GM18907 (cell line): ENCODE measurements around the gene U2AF2.

Source experiments
- ATAC-seq: cut with Tn5 transposase; IDR thresholded peaks from one replicate; pipeline ENCODE4 v1.9.1; 2021; ENCODE audit warnings: mild to moderate bottlenecking, moderate library complexity; ENCODE audit not compliant: unreplicated experiment

The U2AF2 gene

GRCh38 chr19:55687281-55688201 is 32.7 kb downstream of the U2AF2 start:
- ATAC-seq = no peak

GRCh38 chr19:55688422-55689218 is 33.8 kb downstream of the U2AF2 start:
- no peak for ATAC-seq

DNA sequence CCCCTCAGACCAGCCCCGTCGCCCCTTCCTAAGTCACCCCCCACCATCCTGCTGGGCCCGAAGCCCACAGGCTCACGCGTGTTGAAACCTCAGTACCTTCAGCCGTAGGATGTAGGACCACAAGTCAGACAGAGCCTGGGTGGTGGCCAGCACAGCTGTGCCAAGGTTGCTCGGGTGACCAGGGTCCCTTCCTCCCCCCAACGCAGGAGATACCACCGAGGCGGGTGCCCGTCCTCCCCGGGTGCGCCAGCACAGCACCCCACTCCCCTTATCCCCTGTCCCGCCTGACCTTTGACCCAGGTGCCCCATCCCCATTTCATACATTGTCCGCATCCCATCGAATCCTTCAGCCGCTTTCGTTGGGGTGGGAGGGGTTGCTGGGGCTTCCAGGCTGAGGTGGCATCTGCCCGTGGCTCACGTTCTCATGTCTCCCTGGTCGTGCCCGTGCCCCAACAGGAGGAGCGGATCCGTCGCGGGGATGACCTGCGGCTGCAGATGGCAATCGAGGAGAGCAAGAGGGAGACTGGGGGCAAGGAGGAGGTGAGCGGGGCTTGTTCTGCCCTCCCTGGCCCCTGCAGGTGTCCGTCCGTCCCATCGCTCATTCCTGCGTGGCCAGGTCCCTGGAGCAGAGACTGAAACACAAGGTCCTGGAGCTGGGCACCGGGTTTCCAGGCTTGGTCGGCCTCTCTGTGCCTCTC is 34.7 kb downstream of the U2AF2 start:
- no peak for ATAC-seq

DNA sequence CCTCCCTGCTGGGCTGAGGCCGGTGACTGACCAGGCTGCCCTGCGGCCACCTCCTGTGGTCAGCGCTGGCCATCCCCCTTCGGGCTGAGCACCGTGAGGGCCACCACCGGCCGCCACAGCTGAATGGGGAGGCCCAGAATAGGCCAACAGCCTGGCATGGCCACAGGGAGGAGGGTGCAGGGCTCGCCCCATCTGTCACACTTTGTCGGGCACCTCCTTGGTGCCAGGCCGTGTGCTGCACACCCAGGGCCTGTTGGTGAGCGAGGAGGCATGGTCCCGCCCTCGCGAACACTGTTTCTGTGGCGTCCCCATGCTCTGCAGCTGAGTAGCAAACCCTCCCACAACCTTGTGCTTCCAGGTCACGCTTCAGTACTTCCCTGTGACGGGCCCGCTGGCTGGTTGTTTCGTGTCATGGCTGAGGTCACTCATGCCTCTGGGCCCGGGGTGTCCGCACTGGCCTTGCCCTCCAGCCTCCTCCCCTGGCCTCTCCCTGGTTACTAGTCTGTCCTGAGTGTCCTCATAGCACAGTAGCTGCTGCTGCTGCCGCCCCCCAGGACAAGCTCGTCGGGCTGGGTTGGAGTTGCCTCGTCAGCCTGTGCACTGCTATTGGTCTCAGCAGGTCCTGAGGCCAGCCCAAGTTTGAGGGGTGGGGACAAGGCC is 35.4 kb downstream of the U2AF2 start:
- no peak for ATAC-seq

DNA sequence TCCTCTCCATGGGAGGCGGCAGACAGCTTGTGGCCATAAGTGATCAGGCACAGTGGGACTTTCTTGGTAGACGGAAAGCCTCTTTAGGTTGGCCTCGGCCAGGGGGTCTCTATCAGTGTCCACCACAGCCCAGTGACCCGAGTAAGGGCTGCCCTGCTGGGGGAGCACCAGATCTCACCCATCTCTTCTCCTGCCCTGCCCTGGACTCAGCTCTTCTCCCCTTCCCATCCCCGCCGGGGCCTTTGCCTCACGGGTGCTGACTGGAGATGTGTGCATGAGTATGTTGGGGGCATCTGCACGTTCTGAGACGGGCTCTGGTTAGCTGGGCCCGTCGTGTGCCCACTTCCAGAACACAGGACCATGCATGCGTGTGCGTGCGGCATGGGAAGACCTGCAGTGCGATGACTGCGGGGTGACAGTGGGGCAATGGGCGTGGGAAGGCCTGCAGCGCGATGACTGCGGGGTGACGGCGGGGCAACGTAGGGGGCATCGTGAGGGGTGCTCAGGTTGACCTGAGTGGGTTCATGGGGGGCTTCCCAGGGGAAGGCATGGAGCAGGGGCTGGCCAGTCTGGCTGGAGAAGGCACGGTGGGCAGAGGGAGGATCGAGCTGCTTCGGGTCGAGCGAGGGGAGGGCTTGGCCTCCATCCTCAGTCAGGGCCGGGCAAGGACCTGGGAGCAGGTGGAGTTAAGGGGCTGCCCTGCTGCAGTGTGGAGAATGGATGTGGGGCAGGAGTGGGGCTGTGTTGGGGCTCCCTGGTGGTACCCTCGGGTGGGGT is 36.1 kb downstream of the U2AF2 start:
- no peak for ATAC-seq

DNA sequence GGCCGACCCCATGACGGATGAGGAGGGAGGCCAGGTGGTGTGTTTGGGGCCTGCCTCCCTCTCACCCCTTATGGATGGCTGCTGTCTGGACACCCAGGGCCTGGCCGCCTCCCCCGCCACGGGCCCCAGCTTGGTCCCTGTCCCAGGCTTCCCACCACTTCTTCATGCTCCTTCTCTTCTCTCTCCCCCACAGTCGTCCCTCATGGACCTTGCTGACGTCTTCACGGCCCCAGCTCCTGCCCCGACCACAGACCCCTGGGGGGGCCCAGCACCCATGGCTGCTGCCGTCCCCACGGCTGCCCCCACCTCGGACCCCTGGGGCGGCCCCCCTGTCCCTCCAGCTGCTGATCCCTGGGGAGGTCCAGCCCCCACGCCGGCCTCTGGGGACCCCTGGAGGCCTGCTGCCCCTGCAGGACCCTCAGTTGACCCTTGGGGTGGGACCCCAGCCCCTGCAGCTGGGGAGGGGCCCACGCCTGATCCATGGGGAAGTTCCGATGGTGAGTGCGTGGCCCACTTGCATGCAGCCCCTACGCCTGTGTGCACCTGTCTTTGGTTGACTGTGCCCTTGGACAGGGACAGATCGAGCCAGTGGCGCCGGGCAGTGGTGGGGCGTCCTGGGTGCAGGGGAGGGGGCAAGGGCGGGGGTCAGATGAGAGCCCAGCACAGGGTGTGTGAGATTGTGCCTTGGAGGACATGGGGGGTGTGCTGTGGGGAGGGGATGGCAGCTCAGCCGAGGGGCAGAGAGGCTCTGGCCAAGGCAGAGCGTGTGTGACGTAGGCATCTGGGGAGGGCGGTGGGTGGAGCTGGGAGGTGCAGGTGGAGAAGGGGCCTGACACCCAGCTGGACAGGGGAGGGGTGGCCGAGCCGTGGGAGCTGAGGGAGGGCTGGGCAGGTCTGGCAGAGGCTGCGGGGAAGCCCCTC is 37.0 kb downstream of the U2AF2 start:
- ATAC-seq = no peak

- ATAC-seq = no peak
Observed at GRCh38 chr19:55692681-55693081, 37.8 kb downstream of the U2AF2 start.

- no peak for ATAC-seq
Observed at GRCh38 chr19:55693336-55693974, 38.6 kb downstream of the U2AF2 start.

GRCh38 chr19:55694241-55694655 is 39.4 kb downstream of the U2AF2 start:
- no peak for ATAC-seq

GRCh38 chr19:55694656-55695491 is 40.0 kb downstream of the U2AF2 start:
- no peak for ATAC-seq

DNA sequence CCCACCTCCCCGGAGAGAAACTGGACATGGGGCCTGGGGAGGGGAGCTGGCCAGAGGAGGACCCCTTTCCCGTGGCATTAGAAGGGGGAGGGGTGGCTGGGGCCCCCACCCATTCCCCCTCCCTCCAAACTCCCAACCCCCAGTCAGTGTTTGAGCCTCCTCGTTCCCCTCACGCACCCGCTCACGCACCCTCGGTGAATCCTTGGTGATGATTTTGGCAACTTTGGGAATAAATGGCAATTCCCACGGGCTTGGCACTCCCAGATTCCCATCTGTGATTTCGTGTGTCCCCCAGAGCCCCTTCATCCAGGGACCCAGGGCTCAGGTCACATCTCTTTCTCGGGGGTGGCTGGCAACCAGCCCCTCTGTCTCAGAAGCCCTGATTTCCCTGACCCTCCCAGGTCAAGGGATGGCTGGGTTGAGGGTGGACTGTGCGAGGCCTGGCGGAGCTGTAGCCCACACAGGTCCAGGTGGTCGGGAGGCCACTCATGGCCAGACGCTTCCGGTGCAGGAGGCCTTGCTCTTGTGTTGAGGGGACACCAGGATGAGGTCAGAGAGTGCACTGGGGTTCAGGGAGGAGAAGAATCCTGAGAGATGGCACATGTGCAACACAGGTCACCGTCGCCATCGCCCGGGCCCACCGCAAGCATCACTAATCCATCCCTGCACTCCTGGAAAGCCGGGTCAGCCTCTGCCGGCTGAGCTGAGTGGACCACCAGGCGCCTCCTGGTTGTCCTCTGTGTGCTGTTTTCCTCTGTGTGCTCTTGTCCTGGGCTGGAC is 40.9 kb downstream of the U2AF2 start:
- ATAC-seq = no peak

- no peak for ATAC-seq
Observed at GRCh38 chr19:55696301-55697068, 41.6 kb downstream of the U2AF2 start.

- ATAC-seq = no peak
Observed at GRCh38 chr19:55697069-55697440, 42.2 kb downstream of the U2AF2 start.

DNA sequence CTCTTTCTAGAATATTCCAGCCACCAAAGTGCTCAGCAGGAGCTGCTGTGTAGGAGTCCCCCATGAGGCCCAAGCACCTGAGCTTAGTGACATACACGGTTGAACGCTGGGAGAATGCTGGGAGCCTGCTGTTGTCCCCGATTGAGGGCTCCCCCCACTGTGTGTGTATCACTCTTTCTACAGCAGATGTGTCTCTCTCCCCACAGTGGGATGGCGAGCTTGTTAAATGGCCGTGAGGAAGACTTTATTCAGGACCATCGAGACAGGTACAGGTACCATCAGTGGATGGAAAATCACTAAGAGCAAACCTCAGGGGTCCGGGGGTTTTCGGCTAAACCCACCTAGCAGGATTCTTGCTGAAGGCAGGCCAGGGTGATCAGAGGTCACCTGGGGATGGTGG is 42.9 kb downstream of the U2AF2 start:
- no peak for ATAC-seq

GRCh38 chr19:55698256-55698655 is 43.4 kb downstream of the U2AF2 start:
- ATAC-seq = no peak

GRCh38 chr19:55699221-55699620 is 44.4 kb downstream of the U2AF2 start:
- no peak for ATAC-seq
